K562 (cell line): ENCODE data around the gene RMP24.

ENCODE experiments used
- ATAC-seq: fragments of 200-7000 bp; cut with Tn5 transposase; 3 replicates; pipeline ENCODE4 v1.9.1; 2020; ENCODE audit warnings: moderate library complexity
- BruUV-seq: library from RNA; stranded (reverse); fragments of 400-500 nt; replicated peaks from 2 replicates; lab custom pipeline; 2021; lab: Mats Ljungman, UMichigan
- CTCF ChIA-PET: fragments of 300-600 bp; formaldehyde crosslinking; extraction: SDS; loops from one replicate; lab custom pipeline; 2021; ENCODE audit warnings: low intra/inter-chr PET ratio; lab: Yijun Ruan, JAX
- POLR2A ChIA-PET: fragments of 300-600, 350-650 bp; sonication (Branson Sonifier 250); formaldehyde crosslinking; extraction: SDS; loops from one replicate; lab custom pipeline; 2021; ENCODE audit warnings: antibody characterized with exemption, inconsistent platforms; lab: Yijun Ruan, JAX
- DNase-seq, 4 experiments: peaks; one replicate each; pipeline versions ENCODE4 v3.0.0 to v3.0.0-alpha.2; 2011 to 2018; ENCODE audit warnings: low spot score in 3 of 4, mixed read lengths in 3 of 4; ENCODE audit errors: extremely low read depth in 1 of 4
- FAIRE-seq: peaks from 2 replicates; lab custom pipeline; 2011; peaks lifted over from hg19 to GRCh38; lab: Jason Lieb, UNC
- H2AFZ ChIP-seq: 2 replicates; pipeline ENCODE4 v1.6.0; 2011; ENCODE audit warnings: low read depth, low read length, control low read depth, inconsistent platforms
- H3K27ac ChIP-seq: fragments of 200-600 bp; 3 replicates; pipeline ENCODE4 v1.8.0; 2011; ENCODE audit warnings: low read depth, mild to moderate bottlenecking, control low read depth, inconsistent platforms, low read length, moderate library complexity, mixed read lengths; ENCODE audit errors: extremely low read depth
- H3K27me3 ChIP-seq, 2 experiments: fragments of 300-600 bp in 1 of 2; 2 replicates in 1 of 2; 3 replicates in 1 of 2; pipeline versions ENCODE4 v1.6.0 to v1.8.0; 2011; ENCODE audit warnings: inconsistent platforms in 2 of 2, low read length in 2 of 2, mild to moderate bottlenecking in 1 of 2, mixed read lengths in 1 of 2, moderate library complexity in 1 of 2; ENCODE audit not compliant: control insufficient read depth in 2 of 2, insufficient read depth in 2 of 2
- H3K36me3 ChIP-seq: fragments of 300-600 bp; 3 replicates; pipeline ENCODE4 v1.8.0; 2011; ENCODE audit warnings: mild to moderate bottlenecking, low read length, inconsistent platforms; ENCODE audit not compliant: control insufficient read depth, insufficient read depth
- H3K4me1 ChIP-seq, 2 experiments: fragments of 200-600 bp in 1 of 2; replicated peaks in 1 of 2; 2 replicates in 1 of 2; 3 replicates in 1 of 2; pipeline versions ENCODE4 v1.5.1 to v1.8.0; 2011; ENCODE audit warnings: inconsistent platforms in 2 of 2, low read length in 2 of 2, mild to moderate bottlenecking in 1 of 2, mixed read lengths in 1 of 2, moderate library complexity in 1 of 2; ENCODE audit not compliant: control insufficient read depth in 2 of 2, insufficient read depth in 2 of 2
- H3K4me2 ChIP-seq: 2 replicates; pipeline ENCODE4 v1.6.1; 2011; ENCODE audit warnings: low read length, control low read depth, inconsistent platforms, mixed read lengths; ENCODE audit not compliant: insufficient read depth
- H3K4me3 ChIP-seq: fragments of 200-600 bp; sonication (generic), shearing (Covaris generic); 2 replicates; pipeline ENCODE4 v1.5.1; 2016; ENCODE audit warnings: control low read depth, inconsistent platforms
- H3K79me2 ChIP-seq: fragments of 200-600 bp; 3 replicates; pipeline ENCODE4 v1.8.0; 2011; ENCODE audit warnings: low read length, inconsistent platforms; ENCODE audit not compliant: control insufficient read depth, insufficient read depth
- H3K9ac ChIP-seq, 2 experiments: 2 replicates each; pipeline versions ENCODE4 v1.6.0 to v1.6.1; 2011; ENCODE audit warnings: low read depth in 2 of 2, low read length in 2 of 2, control low read depth in 1 of 2, inconsistent platforms in 1 of 2, mild to moderate bottlenecking in 1 of 2, mixed read lengths in 1 of 2; ENCODE audit not compliant: insufficient read depth in 1 of 2
- H3K9me1 ChIP-seq: one replicate; pipeline ENCODE4 v1.6.0; 2011; ENCODE audit warnings: inconsistent platforms, mild to moderate bottlenecking, low read length, moderate library complexity; ENCODE audit not compliant: control insufficient read depth, insufficient read depth
- H3K9me3 ChIP-seq: replicated peaks from 2 replicates; pipeline ENCODE4 v1.5.1; 2011; ENCODE audit warnings: low read depth, low read length, inconsistent platforms; ENCODE audit not compliant: control insufficient read depth, insufficient read depth
- H4K20me1 ChIP-seq: replicated peaks from 2 replicates; pipeline ENCODE4 v1.6.1; 2011; ENCODE audit warnings: low read length, inconsistent platforms, mixed read lengths; ENCODE audit not compliant: control insufficient read depth, insufficient read depth
- CBFA2T2 ChIP-seq: fragments of 450-650 bp; conservative IDR thresholded peaks from 2 replicates; pipeline ENCODE4 v1.6.1; 2017; ENCODE audit warnings: mild to moderate bottlenecking
- FOS ChIP-seq: IDR thresholded peaks from 3 replicates; pipeline ENCODE4 v1.6.1; 2011; ENCODE audit not compliant: insufficient read length; ENCODE audit errors: extremely low read depth
- HNRNPLL ChIP-seq: fragments of 200-400 bp; formaldehyde crosslinking; IDR thresholded peaks from 2 replicates; pipeline ENCODE4 v1.6.1; 2017; ENCODE audit warnings: low read length, low read depth, mild to moderate bottlenecking; ENCODE audit not compliant: poor library complexity, severe bottlenecking
- HOXB6 ChIP-seq: fragments of 250-450 bp; sonication (Bioruptor Pico); IDR thresholded peaks from 2 replicates; pipeline ENCODE4 v1.5.1; 2022; ENCODE audit warnings: mild to moderate bottlenecking, borderline replicate concordance
- PHF21A ChIP-seq: fragments of 450-650 bp; IDR thresholded peaks from 2 replicates; pipeline ENCODE4 v1.6.1; 2017; ENCODE audit warnings: low read depth, borderline replicate concordance
- RAD51 ChIP-seq: fragments of 450-650 bp; IDR thresholded peaks from 2 replicates; pipeline ENCODE4 v1.7.1; 2016; ENCODE audit warnings: low read depth, mild to moderate bottlenecking, borderline replicate concordance
- ZNF124 ChIP-seq: sonication (generic); formaldehyde crosslinking; IDR thresholded peaks from 2 replicates; pipeline ENCODE4 v1.8.1; 2022; ENCODE audit warnings: missing genetic modification reagents
- ZNF143 ChIP-seq: sonication (generic); formaldehyde crosslinking; IDR thresholded peaks from 2 replicates; pipeline ENCODE4 v1.9.0; 2022; ENCODE audit warnings: mild to moderate bottlenecking, missing genetic modification reagents
- ZNF239 ChIP-seq: fragments of 250-450 bp; sonication (Bioruptor Pico); IDR thresholded peaks from 2 replicates; pipeline ENCODE4 v1.4.0; 2020; ENCODE audit warnings: mild to moderate bottlenecking
- ZNF324 ChIP-seq: fragments of 250-450 bp; sonication (Bioruptor Pico); IDR thresholded peaks from 2 replicates; pipeline ENCODE4 v1.4.0; 2020; ENCODE audit warnings: mild to moderate bottlenecking
- WGBS: fragments of 100-300 bp; shearing (Covaris generic); methylation state at CpG from one replicate; pipeline ENCODE4 v1.1.6; 2016; ENCODE audit warnings: low coverage, mixed read lengths; ENCODE audit not compliant: insufficient coverage; ENCODE audit errors: missing lambda C conversion rate; 5-methylcytosine and 5-hydroxymethylcytosine counted together
- in situ Hi-C: fragments of 300-500 bp; cut with MboI; formaldehyde crosslinking; loops from 4 replicates; pipeline ENCODE4 v1.15.0; 2018; ENCODE audit warnings: inconsistent platforms, mixed read lengths
- intact Hi-C: fragments of 100-400 bp; cut with micrococcal nuclease; formaldehyde crosslinking; loops from 2 replicates; pipeline ENCODE4 v1.14.2; 2022

RMP24 gene

DNA sequence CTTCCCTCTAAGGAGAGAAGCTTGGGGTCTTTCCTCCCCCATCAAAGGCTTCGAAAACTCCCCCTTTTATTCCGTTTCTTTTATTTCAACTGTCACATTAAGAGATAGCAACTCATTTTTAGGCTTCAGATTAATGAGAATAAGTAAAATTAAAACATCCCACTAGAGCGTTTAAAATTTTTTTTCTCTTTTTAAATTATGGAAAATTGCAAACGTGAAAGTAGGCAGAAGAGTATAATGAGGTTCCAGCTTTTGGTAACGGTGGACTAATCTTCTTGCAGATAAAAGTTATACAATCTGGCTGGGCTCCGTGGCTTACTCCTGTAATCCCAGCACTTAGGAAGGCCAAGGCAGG lies 21.9 kb upstream of the RMP24 start:
- Histone ChIP-seq H3K9me1 (no peaks in the 10 kb centered on the region), H3K36me3 (no peaks in the 10 kb centered on the region), H4K20me1 (no peaks in the 10 kb centered on the region), H3K79me2 (no peaks in the 10 kb centered on the region), H3K27me3 (peaks cover 0 to 12% of the 10 kb centered on the region in 2 experiments; a peak in 4 of 5 replicates), H3K27ac (no peak overlapping the region), H3K4me3 (no peak overlapping the region), H3K4me2 (no peak overlapping the region), H2AFZ (no peak overlapping the region), H3K9ac (no peak overlapping the region), H3K4me1 (peaks cover 0 to 7% of the 10 kb centered on the region in 2 experiments; a peak in 2 of 5 replicates), H3K9me3 (no peaks in the 10 kb centered on the region)
- in situ Hi-C loops (loop anchor here (10.0 kb wide), 2 partner anchors 196 to 566 kb away; no protein-coding TSS in a partner anchor), intact Hi-C loops (loop anchor here (1.0 to 10.0 kb wide), 3 partner anchors 194 to 716 kb away; no protein-coding TSS in a partner anchor)
- ATAC-seq (no peak), DNase-seq (no peak), FAIRE-seq (no peak)
- POLR2A ChIA-PET, result interaction anchor here (1.8 kb wide), 1 partner anchor 22 kb away, joined by 4 read pairs; the partner anchor contains the start of gene RMP24
- no TSS peak for BruUV-seq
- 12% methylated on average over 6 of the region's 6 CpGs for WGBS
- CTCF ChIA-PET, result interaction anchor here (1.4 to 1.8 kb wide), 2 partner anchors 34 to 564 kb away, joined by 3 to 8 read pairs; no protein-coding TSS in a partner anchor
- no peak for TF ChIP-seq HOXB6 (CRISPR knock-in tag)
- no peak for TF ChIP-seq FOS
- no peak for TF ChIP-seq ZNF239 (CRISPR knock-in tag)
- no peak for TF ChIP-seq ZNF324 (CRISPR knock-in tag)
- TF ChIP-seq ZNF124, result no peak
- TF ChIP-seq, all 486 proteins: peak for 0

DNA sequence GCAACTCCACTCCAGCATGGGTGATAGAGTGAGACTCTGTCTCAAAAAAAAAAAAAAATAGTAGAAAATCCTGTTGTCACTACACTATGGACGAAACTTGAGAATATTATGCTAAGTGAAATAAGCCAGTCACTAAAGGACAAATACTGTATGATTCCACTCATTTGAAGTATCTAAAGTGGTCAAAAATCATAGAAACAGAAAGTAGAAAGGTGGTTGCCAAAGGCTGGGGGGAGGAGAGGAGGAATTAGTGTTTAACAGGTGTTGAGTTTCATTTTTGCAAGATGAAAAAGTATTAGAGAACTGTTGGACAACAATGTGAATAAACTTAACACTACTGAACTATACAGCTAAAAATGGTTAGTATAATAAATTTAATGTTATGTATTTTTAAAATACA lies 18.8 kb upstream of the RMP24 start:
- H3K4me1 ChIP-seq, result peaks cover 0 to 7% of the 10 kb centered on the region in 2 experiments; a peak in 1 of 5 replicates
- in situ Hi-C loops, result loop anchor here (10.0 kb wide), 2 partner anchors 199 to 569 kb away; no protein-coding TSS in a partner anchor
- H3K9me3 ChIP-seq, result no peaks in the 10 kb centered on the region
- no peak for TF ChIP-seq HNRNPLL
- no peak for TF ChIP-seq CBFA2T2
- TF ChIP-seq RAD51, result no peak
- no peak for TF ChIP-seq ZNF143
- TF ChIP-seq PHF21A, result no peak
- no peak for ATAC-seq
- no peak overlapping the region for H3K27ac ChIP-seq
- FAIRE-seq, result no peak
- no peaks in the 10 kb centered on the region for H3K9me1 ChIP-seq
- CTCF ChIA-PET, result no interaction called here
- intact Hi-C loops, result loop anchor here (10.0 kb wide), 2 partner anchors 569 to 719 kb away; no protein-coding TSS in a partner anchor
- H3K36me3 ChIP-seq, result no peaks in the 10 kb centered on the region
- H3K9ac ChIP-seq, result no peak overlapping the region
- H4K20me1 ChIP-seq, result no peaks in the 10 kb centered on the region
- H3K4me2 ChIP-seq, result no peak overlapping the region
- H3K4me3 ChIP-seq, result no peak overlapping the region
- DNase-seq, result no peak
- 0% methylated on average over 1 of the region's 1 CpG for WGBS
- peaks cover 0 to 10% of the 10 kb centered on the region in 2 experiments; a peak in 3 of 5 replicates for H3K27me3 ChIP-seq
- no peak overlapping the region for H2AFZ ChIP-seq
- no TSS peak for BruUV-seq
- no peaks in the 10 kb centered on the region for H3K79me2 ChIP-seq
- POLR2A ChIA-PET, result no interaction called here
